ENCODE data around the gene ADIRF.

ADIRF gene

DNA sequence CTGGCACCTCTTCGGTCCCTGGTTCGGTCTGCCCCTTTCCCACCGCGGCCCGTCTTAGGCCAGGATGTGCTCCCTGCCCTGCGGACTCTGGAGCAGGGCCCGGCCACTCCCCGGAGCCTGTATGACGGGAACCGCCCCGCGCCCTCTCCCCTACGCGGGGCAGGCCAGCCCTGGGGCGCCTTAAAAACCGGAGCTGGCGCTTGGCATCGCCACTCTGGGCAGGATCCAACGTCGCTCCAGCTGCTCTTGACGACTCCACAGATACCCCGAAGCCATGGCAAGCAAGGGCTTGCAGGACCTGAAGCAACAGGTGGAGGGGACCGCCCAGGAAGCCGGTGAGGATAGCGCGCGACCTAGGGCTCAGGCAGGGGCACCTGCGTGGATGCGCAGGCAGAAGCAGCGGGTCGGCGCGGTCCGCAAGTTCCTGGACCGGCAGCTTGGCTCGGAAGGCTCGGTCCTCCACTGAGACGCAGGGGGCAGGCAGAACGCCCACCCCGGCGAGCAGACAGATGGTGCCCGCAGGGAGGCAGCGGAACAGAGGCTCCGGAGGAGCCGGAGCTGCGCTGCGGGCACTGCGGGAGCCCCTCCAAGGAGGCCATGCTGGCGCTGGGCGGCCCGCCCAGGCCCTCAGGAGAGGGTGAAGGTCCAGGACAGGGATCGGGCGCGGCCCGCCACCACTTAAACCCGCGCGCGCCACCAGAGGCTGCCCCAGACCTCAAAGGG lies at the start of gene ADIRF:
Gene ADIRF (plus strand): TSS at position 212 of the 723 bp plus-strand sequence. CDS start 63 bp downstream, at position 275.
- no peaks in the 10 kb centered on the region for H3K27me3 ChIP-seq (ENCODE audit: insufficient read depth, low read depth)
- H4K20me1 ChIP-seq (ENCODE audit: insufficient read depth) = no peaks in the 10 kb centered on the region
- no peak within 1 kb of the TSS for H3K9ac ChIP-seq
- no peak within 1 kb of the TSS for H2AFZ ChIP-seq (ENCODE audit: low read depth)
- H3K27ac ChIP-seq = no peak within 1 kb of the TSS
- no peak within 1 kb of the TSS for H3K4me3 ChIP-seq (IDR thresholded peaks at IDR 0.05; ENCODE audit: insufficient read depth, low read depth, low read length)
- H3K79me2 ChIP-seq (ENCODE audit: insufficient read depth, low read depth) = no peaks in the 10 kb centered on the region
- H3K4me1 ChIP-seq (ENCODE audit: low read depth, poor library complexity, severe bottlenecking) = no peaks in the 10 kb centered on the region
- no peaks in the 10 kb centered on the region for H3K36me3 ChIP-seq (ENCODE audit: insufficient read depth)
- H3K4me2 ChIP-seq = no peak within 1 kb of the TSS
- no peak for TF ChIP-seq CTCF (conservative IDR thresholded peaks at IDR 0.05; ENCODE audit: low read depth, low read length)

- no peaks in the 10 kb centered on the region for H3K36me3 ChIP-seq (ENCODE audit: insufficient read depth)
- TF ChIP-seq CTCF (conservative IDR thresholded peaks at IDR 0.05; ENCODE audit: low read depth, low read length) = no peak
- H3K27ac ChIP-seq = no peak overlapping the region
- no peak overlapping the region for H3K9ac ChIP-seq
- no peaks in the 10 kb centered on the region for H3K4me1 ChIP-seq (ENCODE audit: low read depth, poor library complexity, severe bottlenecking)
- H3K27me3 ChIP-seq (ENCODE audit: insufficient read depth, low read depth) = no peaks in the 10 kb centered on the region
- H3K4me2 ChIP-seq = no peak overlapping the region
- H4K20me1 ChIP-seq (ENCODE audit: insufficient read depth) = no peaks in the 10 kb centered on the region
- no peak overlapping the region for H2AFZ ChIP-seq (ENCODE audit: low read depth)
- no peak overlapping the region for H3K4me3 ChIP-seq (IDR thresholded peaks at IDR 0.05; ENCODE audit: insufficient read depth, low read depth, low read length)
- no peaks in the 10 kb centered on the region for H3K79me2 ChIP-seq (ENCODE audit: insufficient read depth, low read depth)
These were observed 45.7 kb upstream of the ADIRF start for GRCh38 chr10:86922553-86922961.

DNA sequence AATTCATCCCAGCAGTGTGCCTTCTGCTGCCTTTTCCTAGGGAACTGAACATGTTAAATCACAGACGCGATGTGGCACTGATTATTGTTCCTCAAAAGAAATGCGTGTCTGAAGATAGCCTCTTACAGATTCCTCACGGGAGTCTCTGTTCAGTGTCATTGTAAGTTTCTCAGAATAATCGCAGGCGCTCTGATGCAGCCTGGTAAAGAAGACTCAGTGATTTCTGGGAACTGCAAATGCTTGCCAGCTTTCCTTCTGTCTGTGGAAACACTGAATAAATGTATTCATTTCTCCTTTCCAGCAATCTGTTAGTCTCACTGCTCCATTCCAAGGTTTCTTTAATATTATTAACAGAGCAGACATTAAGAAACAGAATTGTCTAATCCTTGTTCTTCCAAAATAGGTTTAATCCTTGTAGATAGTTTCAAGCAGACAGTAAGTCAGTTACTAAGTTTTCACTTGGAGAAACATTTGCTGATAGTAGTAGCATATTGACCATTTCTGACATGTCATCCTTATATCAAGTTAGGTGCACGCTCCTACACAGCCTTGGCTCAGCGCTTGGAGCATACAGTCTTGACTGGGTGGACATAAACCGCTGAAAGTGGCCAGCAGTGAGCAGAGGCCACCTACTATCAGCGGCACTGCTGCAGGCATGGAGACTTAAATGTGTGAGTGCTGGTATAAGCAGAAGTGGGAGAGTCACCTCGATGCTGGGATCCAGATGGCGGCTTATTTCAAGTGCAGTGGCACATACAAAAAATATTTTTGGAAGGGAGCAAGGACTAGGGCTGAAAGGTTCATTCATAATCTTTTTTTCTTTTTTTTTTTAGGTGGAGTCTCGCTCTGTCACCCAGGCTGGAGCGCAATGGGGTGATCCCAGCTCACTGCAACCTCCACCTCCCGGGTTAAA lies 38.6 kb upstream of the ADIRF start:
- Histone ChIP-seq H3K4me2 (no peak overlapping the region), H2AFZ (ENCODE audit: low read depth) (no peak overlapping the region), H3K4me3 (IDR thresholded peaks at IDR 0.05; ENCODE audit: insufficient read depth, low read depth, low read length) (no peak overlapping the region), H3K4me1 (ENCODE audit: low read depth, poor library complexity, severe bottlenecking) (no peaks in the 10 kb centered on the region), H3K79me2 (ENCODE audit: insufficient read depth, low read depth) (no peaks in the 10 kb centered on the region), H3K36me3 (ENCODE audit: insufficient read depth) (no peaks in the 10 kb centered on the region), H4K20me1 (ENCODE audit: insufficient read depth) (no peaks in the 10 kb centered on the region), H3K27ac (no peak overlapping the region), H3K9ac (no peak overlapping the region), H3K27me3 (ENCODE audit: insufficient read depth, low read depth) (no peaks in the 10 kb centered on the region)
- TF ChIP-seq CTCF (conservative IDR thresholded peaks at IDR 0.05; ENCODE audit: low read depth, low read length) = no peak

DNA sequence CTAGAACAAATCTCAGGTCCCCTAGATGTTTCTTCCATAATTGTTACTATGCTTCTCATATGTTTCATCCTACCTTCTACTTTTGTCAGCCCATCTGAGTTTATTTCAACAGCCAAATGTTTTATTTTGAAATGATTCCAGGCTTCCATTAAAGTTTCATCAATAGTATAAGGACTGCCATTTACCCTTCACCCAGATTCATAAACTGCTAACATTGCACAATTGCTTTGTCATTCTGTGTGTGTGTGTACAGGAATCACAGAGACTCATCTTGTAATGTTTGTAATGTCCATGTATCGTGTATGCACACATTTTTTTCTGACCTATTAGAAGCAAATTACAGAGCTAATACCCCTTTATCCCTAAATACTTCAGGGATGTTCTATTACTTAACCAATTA lies 36.4 kb upstream of the ADIRF start:
- TF ChIP-seq CTCF (conservative IDR thresholded peaks at IDR 0.05; ENCODE audit: low read depth, low read length) = no peak
- Histone ChIP-seq H3K4me3 (IDR thresholded peaks at IDR 0.05; ENCODE audit: insufficient read depth, low read depth, low read length) (no peak overlapping the region), H3K27me3 (ENCODE audit: insufficient read depth, low read depth) (no peaks in the 10 kb centered on the region), H3K27ac (no peak overlapping the region), H4K20me1 (ENCODE audit: insufficient read depth) (no peaks in the 10 kb centered on the region), H3K4me1 (ENCODE audit: low read depth, poor library complexity, severe bottlenecking) (no peaks in the 10 kb centered on the region), H3K9ac (no peak overlapping the region), H3K4me2 (no peak overlapping the region), H2AFZ (ENCODE audit: low read depth) (no peak overlapping the region), H3K36me3 (ENCODE audit: insufficient read depth) (no peaks in the 10 kb centered on the region), H3K79me2 (ENCODE audit: insufficient read depth, low read depth) (no peaks in the 10 kb centered on the region)

Data from KMS-11 (cell line).